ENCODE results near the gene RCCD1.

GRCh38 chr15:90990446-90990845 lies 35.8 kb downstream of the RCCD1 start:
- TF ChIP-seq, protein P1, sequence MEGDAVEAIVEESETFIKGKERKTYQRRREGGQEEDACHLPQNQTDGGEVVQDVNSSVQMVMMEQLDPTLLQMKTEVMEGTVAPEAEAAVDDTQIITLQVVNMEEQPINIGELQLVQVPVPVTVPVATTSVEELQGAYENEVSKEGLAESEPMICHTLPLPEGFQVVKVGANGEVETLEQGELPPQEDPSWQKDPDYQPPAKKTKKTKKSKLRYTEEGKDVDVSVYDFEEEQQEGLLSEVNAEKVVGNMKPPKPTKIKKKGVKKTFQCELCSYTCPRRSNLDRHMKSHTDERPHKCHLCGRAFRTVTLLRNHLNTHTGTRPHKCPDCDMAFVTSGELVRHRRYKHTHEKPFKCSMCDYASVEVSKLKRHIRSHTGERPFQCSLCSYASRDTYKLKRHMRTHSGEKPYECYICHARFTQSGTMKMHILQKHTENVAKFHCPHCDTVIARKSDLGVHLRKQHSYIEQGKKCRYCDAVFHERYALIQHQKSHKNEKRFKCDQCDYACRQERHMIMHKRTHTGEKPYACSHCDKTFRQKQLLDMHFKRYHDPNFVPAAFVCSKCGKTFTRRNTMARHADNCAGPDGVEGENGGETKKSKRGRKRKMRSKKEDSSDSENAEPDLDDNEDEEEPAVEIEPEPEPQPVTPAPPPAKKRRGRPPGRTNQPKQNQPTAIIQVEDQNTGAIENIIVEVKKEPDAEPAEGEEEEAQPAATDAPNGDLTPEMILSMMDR (IDR thresholded peaks at IDR 0.05; ENCODE audit: low read length), result no peak
- TF ChIP-seq EZH2 (IDR thresholded peaks at IDR 0.05; ENCODE audit: borderline replicate concordance, low read length), result no peak
